GM12878 (cell line): ENCODE measurements around the gene RCL1. TPM values are rescaled to one million over a fixed set of nuclear protein-coding genes. Genes with fewer than 3 reads are reported as not detected.

Source experiments
- ATAC-seq: fragments of 200-7000 bp; cut with Tn5 transposase; 3 replicates; pipeline ENCODE4 v1.9.1; 2020; ENCODE audit warnings: mild to moderate bottlenecking, moderate library complexity
- BruUV-seq: library from RNA; stranded (reverse); fragments of 400-500 nt; replicated peaks from 2 replicates; lab custom pipeline; 2021; lab: Mats Ljungman, UMichigan
- CTCF ChIA-PET: fragments of 300-600 bp; sonication (Branson Sonifier 250); formaldehyde crosslinking; extraction: SDS; loops from one replicate; lab custom pipeline; 2021; ENCODE audit warnings: inconsistent platforms; lab: Yijun Ruan, JAX
- POLR2A ChIA-PET: fragments of 350-600 bp; formaldehyde crosslinking; extraction: SDS; loops from one replicate; lab custom pipeline; 2021; ENCODE audit warnings: inconsistent platforms; lab: Charles Lee
- RAD21 ChIA-PET: fragments of 300-600 bp; sonication (Branson Sonifier 250); formaldehyde crosslinking; loops from one replicate; lab custom pipeline; 2023; ENCODE audit warnings: antibody characterized with exemption; ENCODE audit not compliant: unreplicated experiment; lab: Charles Lee
- SMC1A ChIA-PET: fragments of 300-600 bp; sonication (Branson Sonifier 250); formaldehyde crosslinking; loops from one replicate; lab custom pipeline; 2023; ENCODE audit not compliant: unreplicated experiment, uncharacterized antibody; lab: Charles Lee
- DNase-seq: peaks from one replicate; pipeline ENCODE4 v3.0.0-alpha.2; 2011; ENCODE audit warnings: low read depth, low spot score
- FAIRE-seq: peaks from 3 replicates; lab custom pipeline; 2011; peaks lifted over from hg19 to GRCh38; lab: Jason Lieb, UNC
- H2AFZ ChIP-seq: 2 replicates; pipeline ENCODE4 v1.6.0; 2011; ENCODE audit warnings: low read depth, low read length, control low read depth; ENCODE audit not compliant: control insufficient read depth
- H3K27ac ChIP-seq: 2 replicates; pipeline ENCODE4 v1.5.1; 2011; ENCODE audit warnings: control low read depth; ENCODE audit not compliant: control insufficient read depth, insufficient read depth
- H3K27me3 ChIP-seq, 2 experiments: replicated peaks in 1 of 2; 2 replicates each; pipeline versions ENCODE4 v1.6.0 to v1.6.1; 2011; ENCODE audit warnings: low read length in 1 of 2; ENCODE audit not compliant: control insufficient read depth in 2 of 2, insufficient read depth in 2 of 2
- H3K36me3 ChIP-seq, 2 experiments: 2 replicates each; pipeline ENCODE4 v1.5.1; 2011; ENCODE audit warnings: low read length in 1 of 2; ENCODE audit not compliant: control insufficient read depth in 2 of 2, insufficient read depth in 2 of 2
- H3K4me1 ChIP-seq: 2 replicates; pipeline ENCODE4 v1.6.1; 2011; ENCODE audit warnings: mild to moderate bottlenecking, low read length, moderate library complexity, mixed read lengths; ENCODE audit not compliant: control insufficient read depth, insufficient read depth
- H3K4me2 ChIP-seq: 2 replicates; pipeline ENCODE4 v1.6.0; 2011; ENCODE audit warnings: control low read depth; ENCODE audit not compliant: control insufficient read depth, insufficient read depth
- H3K4me3 ChIP-seq: fragments of 200-600 bp; sonication (generic); 2 replicates; pipeline ENCODE4 v1.5.1; 2016
- H3K79me2 ChIP-seq: 2 replicates; pipeline ENCODE4 v1.6.0; 2011; ENCODE audit warnings: low read length; ENCODE audit not compliant: control insufficient read depth, insufficient read depth
- H3K9ac ChIP-seq: 2 replicates; pipeline ENCODE4 v1.8.0; 2011; ENCODE audit warnings: low read length, control low read depth, mixed read lengths; ENCODE audit not compliant: control insufficient read depth, insufficient read depth
- H3K9me3 ChIP-seq: replicated peaks from 3 replicates; pipeline ENCODE4 v1.5.1; 2011; ENCODE audit warnings: mild to moderate bottlenecking, low read length; ENCODE audit not compliant: control insufficient read depth, insufficient read depth
- H4K20me1 ChIP-seq: 2 replicates; pipeline ENCODE4 v1.6.0; 2011; ENCODE audit not compliant: control insufficient read depth, insufficient read depth
- DPF2 ChIP-seq: fragments of 450-650 bp; IDR thresholded peaks from 2 replicates; pipeline ENCODE4 v1.6.1; 2017; ENCODE audit warnings: mild to moderate bottlenecking
- EGR1 ChIP-seq, 2 experiments: IDR thresholded peaks; 1 replicate in 1 of 2; 2 replicates in 1 of 2; pipeline ENCODE4 v1.6.1; 2011 to 2012; ENCODE audit warnings: low read depth in 2 of 2, low read length in 2 of 2, borderline replicate concordance in 1 of 2, mild to moderate bottlenecking in 1 of 2, moderate library complexity in 1 of 2
- KAT2A ChIP-seq: conservative IDR thresholded peaks from 2 replicates; pipeline ENCODE4 v1.6.1; 2011; ENCODE audit warnings: low read depth, low read length; ENCODE audit not compliant: control insufficient read depth
- NR2C1 ChIP-seq: fragments of 450-650 bp; IDR thresholded peaks from 2 replicates; pipeline ENCODE4 v1.6.1; 2017; ENCODE audit warnings: antibody characterized with exemption, mild to moderate bottlenecking, moderate library complexity
- NR2C2 ChIP-seq: IDR thresholded peaks from 2 replicates; pipeline ENCODE4 v1.6.1; 2011; ENCODE audit warnings: borderline replicate concordance, low read depth; ENCODE audit not compliant: control insufficient read depth, insufficient read length
- PBX3 ChIP-seq: IDR thresholded peaks from 2 replicates; pipeline ENCODE4 v1.6.1; 2011; ENCODE audit warnings: mild to moderate bottlenecking, low read depth, low read length, moderate library complexity; ENCODE audit not compliant: insufficient replicate concordance
- POLR2AphosphoS5 ChIP-seq: IDR thresholded peaks from 2 replicates; pipeline ENCODE4 v1.6.1; 2011; ENCODE audit warnings: mild to moderate bottlenecking, low read length, inconsistent platforms
- SIN3A ChIP-seq: IDR thresholded peaks from 2 replicates; pipeline ENCODE4 v1.6.1; 2012; ENCODE audit warnings: low read depth, low read length, improper control_type of control experiment
- WGBS: methylation state at CpG from one replicate; pipeline ENCODE4 v1.1.6; 2016; ENCODE audit warnings: low lambda C conversion rate; ENCODE audit not compliant: insufficient replicate concordance, insufficient coverage; ENCODE audit errors: missing lambda C conversion rate; 5-methylcytosine and 5-hydroxymethylcytosine counted together
- in situ Hi-C: fragments of 300-500 bp; cut with MboI; formaldehyde crosslinking; loops from 9 replicates; pipeline ENCODE4 v1.14.3; 2018; ENCODE audit warnings: mixed read lengths
- intact Hi-C: fragments of 100-400 bp; cut with micrococcal nuclease; formaldehyde crosslinking; loops from one replicate; pipeline ENCODE4 v1.14.2; 2022; ENCODE audit not compliant: unreplicated experiment
- polyA plus RNA-seq, 11 experiments: library from polyadenylated mRNA; depleted of rRNA in 4 of 11; unstranded in 6 of 11; stranded (reverse) in 5 of 11; fragments of >200 nt; fragmentation: Nextera tagmentation in 4 of 11; fragmentation: Illumina TruSeq in 1 of 11; extraction: Ambion mirVana in 4 of 11; extraction: Trizol in 1 of 11; gene quantifications; 1 replicate in 1 of 11; 2 replicates in 10 of 11; pipeline versions ENCODE4 v1.2.1 to v1.2.3, GENCODE V29; 2011 to 2016; ENCODE audit warnings: inconsistent platforms in 2 of 11, missing spikeins in 2 of 11, low read depth in 1 of 11
- total RNA-seq, 4 experiments: library from RNA; depleted of rRNA in 3 of 4; stranded (reverse); fragments of >200 nt in 3 of 4; fragmentation: Illumina TruSeq in 1 of 4; extraction: Trizol in 1 of 4; gene quantifications; 2 replicates each; pipeline versions ENCODE4 v1.2.1 to v1.2.3, GENCODE V29; 2013 to 2021

RCL1 gene
- total and polyA plus RNA-seq, 10 of the 15 experiments (the other 5 are each of a cell fraction or from before 2014, with no cell fraction given) = 21.1 to 46.8 (median 30.5) TPM

GRCh38 chr9:4862506-4863250 lies 69.9 kb downstream of the RCL1 start:
- TF ChIP-seq POLR2AphosphoS5 (no peak), DPF2 (no peak), EGR1 (IDR thresholded peaks at IDR 0.05; ENCODE audit: borderline replicate concordance in 1 of 2, low read depth in 2 of 2, low read length in 2 of 2) (no peak), SIN3A (no peak), NR2C2 (no peak), PBX3 (no peak), NR2C1 (no peak), KAT2A (no peak)
- no peaks in the 10 kb centered on the region for H4K20me1 ChIP-seq
- H3K27ac ChIP-seq = no peak overlapping the region
- no peak overlapping the region for H3K4me2 ChIP-seq
- ChIA-PET POLR2A (no interaction called here), SMC1A (interaction anchor here (0.8 to 1.9 kb wide), 5 partner anchors 9 to 532 kb away, joined by 3 to 10 read pairs (median 3); no protein-coding TSS in a partner anchor), RAD21 (interaction anchor here (0.6 to 1.5 kb wide), 2 partner anchors 64 to 113 kb away, joined by 3 read pairs; no protein-coding TSS in a partner anchor), CTCF (interaction anchor here (0.6 to 1.3 kb wide), 3 partner anchors 8 to 111 kb away, joined by 3 to 5 read pairs (median 3); no protein-coding TSS in a partner anchor)
- no peak overlapping the region for H3K9ac ChIP-seq
- H3K9me3 ChIP-seq = no peaks in the 10 kb centered on the region
- 97% methylated on average over 6 of the region's 6 CpGs for WGBS
- no peaks in the 10 kb centered on the region for H3K79me2 ChIP-seq
- no peaks in the 10 kb centered on the region for H3K4me1 ChIP-seq
- in situ Hi-C loops (no loop called here), intact Hi-C loops (no loop called here)
- peaks cover 7 to 20% of the 10 kb centered on the region in 2 experiments; a peak in 3 of 4 replicates for H3K36me3 ChIP-seq
- no peak for DNase-seq
- no peak overlapping the region for H3K4me3 ChIP-seq
- no TSS peak for BruUV-seq
- no peaks in the 10 kb centered on the region for H3K27me3 ChIP-seq
- no peak for FAIRE-seq
- H2AFZ ChIP-seq = no peak overlapping the region
- ATAC-seq = no peak
